Osteoblast (primary cell): ENCODE data around the gene OLA1. TPM values are rescaled to one million over a fixed set of nuclear protein-coding genes. Genes with fewer than 3 reads are reported as not detected.

Experiments
- DNase-seq: peaks from one replicate; pipeline ENCODE4 v3.0.0; 2011; ENCODE audit warnings: low spot score, mixed read lengths; ENCODE audit not compliant: insufficient read length; ENCODE audit errors: missing footprints
- H2AFZ ChIP-seq: 2 replicates; pipeline ENCODE4 v1.6.0; 2011; ENCODE audit warnings: mild to moderate bottlenecking, low read length
- H3K27ac ChIP-seq: 2 replicates; pipeline ENCODE4 v1.5.1; 2011; ENCODE audit warnings: mild to moderate bottlenecking, low read depth, low read length, moderate library complexity
- H3K27me3 ChIP-seq: 2 replicates; pipeline ENCODE4 v1.6.0; 2012; ENCODE audit warnings: mild to moderate bottlenecking, control low read depth, inconsistent platforms, low read length, moderate library complexity; ENCODE audit not compliant: insufficient read depth
- H3K36me3 ChIP-seq: 2 replicates; pipeline ENCODE4 v1.5.1; 2011; ENCODE audit warnings: mild to moderate bottlenecking, low read length, control low read depth, moderate library complexity; ENCODE audit not compliant: insufficient read depth
- H3K4me1 ChIP-seq: 2 replicates; pipeline ENCODE4 v1.5.1; 2011; ENCODE audit warnings: mild to moderate bottlenecking, low read length, control low read depth, moderate library complexity; ENCODE audit not compliant: insufficient read depth
- H3K4me2 ChIP-seq: 2 replicates; pipeline ENCODE4 v1.6.0; 2011; ENCODE audit warnings: mild to moderate bottlenecking, low read length; ENCODE audit not compliant: insufficient read depth
- H3K4me3 ChIP-seq: fragments of 200-600 bp; sonication (generic); 3 replicates; pipeline ENCODE4 v1.5.1; 2012; ENCODE audit warnings: mild to moderate bottlenecking, low read length, inconsistent platforms; ENCODE audit not compliant: insufficient read depth
- H3K79me2 ChIP-seq: 2 replicates; pipeline ENCODE4 v1.6.0; 2012; ENCODE audit warnings: mild to moderate bottlenecking, low read length, control low read depth, inconsistent platforms; ENCODE audit not compliant: insufficient read depth
- H3K9me3 ChIP-seq: 2 replicates; pipeline ENCODE4 v1.5.1; 2011; ENCODE audit warnings: low read depth, low read length, control low read depth
- H4K20me1 ChIP-seq: 2 replicates; pipeline ENCODE4 v1.6.0; 2012; ENCODE audit warnings: mild to moderate bottlenecking, low read length, control low read depth; ENCODE audit not compliant: insufficient read depth
- CTCF ChIP-seq: IDR thresholded peaks from 2 replicates; pipeline ENCODE4 v1.5.1; 2011; ENCODE audit warnings: mild to moderate bottlenecking, low read depth, low read length, moderate library complexity; ENCODE audit errors: extremely low read depth
- total RNA-seq: library from RNA; depleted of rRNA; stranded (reverse); fragments of >200 nt; gene quantifications from 2 replicates; pipeline ENCODE4 v1.2.3, GENCODE V29; 2012

OLA1 gene
- total RNA-seq, 1 donor, result 79.3 TPM

GRCh38 chr2:174046172-174046571 lies 202.2 kb downstream of the OLA1 start:
- no peak overlapping the region for H3K4me2 ChIP-seq
- TF ChIP-seq CTCF, result no peak

GRCh38 chr2:174044556-174044955 lies 203.8 kb downstream of the OLA1 start:
- no peak for TF ChIP-seq CTCF
- Histone ChIP-seq H2AFZ (no peak overlapping the region), H3K4me1 (peaks cover 2% of the 10 kb centered on the region), H3K36me3 (no peaks in the 10 kb centered on the region), H3K79me2 (no peaks in the 10 kb centered on the region), H3K27me3 (peaks cover 4% of the 10 kb centered on the region), H3K27ac (no peak overlapping the region), H3K4me3 (no peak overlapping the region), H4K20me1 (no peaks in the 10 kb centered on the region), H3K9me3 (no peaks in the 10 kb centered on the region), H3K4me2 (no peak overlapping the region)
- no peak for DNase-seq

More at GRCh38 chr2:174046172-174046571, 202.2 kb downstream of the OLA1 start:
- H3K4me3 ChIP-seq, result no peak overlapping the region
- H3K79me2 ChIP-seq, result no peaks in the 10 kb centered on the region
- no peak overlapping the region for H2AFZ ChIP-seq
- no peaks in the 10 kb centered on the region for H3K36me3 ChIP-seq
- no peak for DNase-seq
- no peaks in the 10 kb centered on the region for H3K4me1 ChIP-seq
- no peaks in the 10 kb centered on the region for H4K20me1 ChIP-seq
- H3K27ac ChIP-seq, result no peak overlapping the region
- H3K9me3 ChIP-seq, result no peaks in the 10 kb centered on the region
- H3K27me3 ChIP-seq, result peaks cover 4% of the 10 kb centered on the region

GRCh38 chr2:174040417-174040701 lies 208.0 kb downstream of the OLA1 start:
- Histone ChIP-seq H2AFZ (no peak overlapping the region), H4K20me1 (no peaks in the 10 kb centered on the region), H3K27me3 (no peaks in the 10 kb centered on the region), H3K4me2 (no peak overlapping the region), H3K4me1 (peaks cover 23% of the 10 kb centered on the region), H3K79me2 (no peaks in the 10 kb centered on the region), H3K27ac (no peak overlapping the region), H3K9me3 (no peaks in the 10 kb centered on the region), H3K36me3 (no peaks in the 10 kb centered on the region), H3K4me3 (no peak overlapping the region)
- no peak for DNase-seq
- no peak for TF ChIP-seq CTCF

- TF ChIP-seq CTCF, result peak; percentile 94
- Histone ChIP-seq H3K36me3 (no peaks in the 10 kb centered on the region), H3K27me3 (no peaks in the 10 kb centered on the region), H3K9me3 (no peaks in the 10 kb centered on the region), H3K27ac (peak overlapping the region; percentile 73), H4K20me1 (no peaks in the 10 kb centered on the region), H3K4me2 (peak overlapping the region; percentile 65), H3K4me3 (peak overlapping the region; percentile 30), H3K4me1 (peaks cover 28% of the 10 kb centered on the region), H3K79me2 (no peaks in the 10 kb centered on the region), H2AFZ (peak overlapping the region; percentile 86)
- DNase-seq, result peak; percentile 97
Observed at GRCh38 chr2:174039551-174040416, 208.5 kb downstream of the OLA1 start.
